ENCODE measurements around the gene CST7.
"Not testable (repeated sequence)": the region's sequence is repeated elsewhere in the genome, so short reads cannot be mapped to it uniquely, and the experiment has no call there.

The CST7 gene, protein sequence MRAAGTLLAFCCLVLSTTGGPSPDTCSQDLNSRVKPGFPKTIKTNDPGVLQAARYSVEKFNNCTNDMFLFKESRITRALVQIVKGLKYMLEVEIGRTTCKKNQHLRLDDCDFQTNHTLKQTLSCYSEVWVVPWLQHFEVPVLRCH

DNA sequence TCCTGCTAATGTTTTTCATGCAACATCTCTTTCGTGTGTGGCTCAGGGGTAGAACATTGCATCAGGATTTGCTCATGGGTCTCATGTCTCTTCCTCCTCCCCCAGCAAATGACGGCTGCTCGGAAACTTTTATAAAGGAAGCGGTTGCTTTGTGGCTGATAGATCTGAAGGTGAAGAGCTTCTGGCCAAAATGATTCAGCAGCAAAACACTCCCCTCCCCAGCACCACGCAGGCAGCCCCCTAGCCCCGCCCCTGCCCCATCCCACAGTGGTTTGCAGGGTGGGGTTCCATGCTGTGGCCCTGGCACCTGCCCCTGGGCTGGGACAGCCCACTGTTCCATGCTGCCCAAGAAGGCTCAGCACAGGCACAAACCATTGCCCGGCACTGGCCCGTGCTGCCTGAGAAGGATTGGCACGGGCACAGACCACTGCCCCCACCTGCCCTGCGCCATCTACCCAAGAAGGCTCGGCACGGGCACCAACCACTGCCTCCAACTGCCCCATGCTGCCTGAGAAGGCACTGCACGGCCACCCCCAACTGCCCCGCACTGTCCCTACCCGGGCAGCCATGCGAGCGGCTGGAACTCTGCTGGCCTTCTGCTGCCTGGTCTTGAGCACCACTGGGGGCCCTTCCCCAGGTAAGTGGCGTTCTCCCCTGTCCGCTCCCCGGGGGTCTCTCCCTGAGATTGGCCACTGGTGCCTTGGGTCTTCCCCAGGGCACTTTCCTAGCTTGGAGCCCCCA, at the start of gene CST7:
TSS of gene CST7 (plus strand) at position 331 of the 741 bp plus-strand sequence. CDS start at position 568, 237 bp downstream.
- DNase-seq = no peak

DNA sequence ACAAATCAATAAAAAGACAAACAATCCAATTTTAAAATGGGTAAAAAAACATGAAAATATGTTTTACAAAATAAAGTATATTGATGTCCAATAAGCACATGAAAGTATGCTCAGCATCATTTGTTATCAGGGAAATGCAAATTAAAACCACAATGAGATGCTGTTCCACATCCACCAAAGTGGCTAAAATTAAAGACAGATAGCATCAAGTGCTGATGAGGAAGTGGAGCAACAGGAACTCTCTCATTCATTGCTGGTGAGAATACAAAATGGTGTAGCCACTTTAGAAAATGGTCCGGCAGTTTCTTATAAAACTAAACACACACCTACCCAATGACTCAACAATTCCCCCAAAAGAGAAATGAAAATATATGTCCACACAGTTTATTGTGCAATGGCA, 42.3 kb upstream of the CST7 start:
- DNase-seq = no peak

DNA sequence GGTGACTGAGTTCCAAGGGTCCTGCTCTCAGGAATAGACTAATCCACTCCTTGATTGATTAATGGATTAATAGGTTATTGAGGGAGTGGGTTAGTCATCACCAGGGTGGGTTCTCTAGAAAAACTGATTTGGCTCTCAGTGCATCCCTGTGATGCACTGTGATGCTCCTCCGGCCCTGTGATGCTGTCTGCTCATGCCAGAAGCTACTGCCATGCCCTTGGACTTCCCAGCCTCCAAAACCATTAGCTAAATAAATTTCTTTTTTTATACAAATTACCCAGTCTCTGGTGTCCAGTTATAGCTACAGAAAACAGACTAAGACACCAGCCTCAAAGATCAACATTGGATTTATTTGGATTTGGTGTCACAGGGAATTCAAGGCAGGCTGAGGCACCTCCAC, 40.4 kb upstream of the CST7 start:
- no peak for DNase-seq

DNA sequence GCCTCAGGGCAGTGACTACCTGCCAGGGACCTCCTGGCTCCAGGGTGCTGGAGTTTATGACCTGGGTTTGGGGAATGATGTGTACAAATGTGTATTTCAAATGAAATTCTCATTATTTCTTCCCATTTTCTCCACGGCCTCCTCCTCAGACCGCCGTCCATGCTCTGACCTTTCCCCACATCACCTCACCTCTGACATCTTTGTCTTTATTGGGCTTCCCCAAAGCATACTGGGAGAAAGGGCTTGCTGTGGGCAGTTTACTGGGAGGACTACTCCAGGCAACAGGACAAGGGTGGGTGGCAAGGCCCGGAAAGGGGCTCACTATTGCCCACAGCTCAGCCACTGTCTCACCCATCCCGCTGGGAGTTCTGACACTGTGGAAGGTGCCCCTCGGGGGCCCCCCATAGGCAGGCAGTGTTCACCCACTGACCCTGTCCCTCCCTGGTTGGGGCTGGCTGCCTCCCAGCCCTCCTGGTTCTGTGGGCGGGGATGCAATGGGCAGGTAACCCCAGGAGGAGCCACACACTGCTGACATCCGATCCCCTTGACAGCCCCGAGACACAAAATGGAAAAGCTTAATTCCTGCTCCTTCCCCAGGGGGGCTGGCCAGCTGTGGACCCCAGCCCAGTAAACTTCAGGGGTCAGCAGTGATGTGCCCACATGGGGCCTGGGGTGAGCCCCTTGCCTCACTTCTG, 39.8 kb upstream of the CST7 start:
- DNase-seq = no peak

DNA sequence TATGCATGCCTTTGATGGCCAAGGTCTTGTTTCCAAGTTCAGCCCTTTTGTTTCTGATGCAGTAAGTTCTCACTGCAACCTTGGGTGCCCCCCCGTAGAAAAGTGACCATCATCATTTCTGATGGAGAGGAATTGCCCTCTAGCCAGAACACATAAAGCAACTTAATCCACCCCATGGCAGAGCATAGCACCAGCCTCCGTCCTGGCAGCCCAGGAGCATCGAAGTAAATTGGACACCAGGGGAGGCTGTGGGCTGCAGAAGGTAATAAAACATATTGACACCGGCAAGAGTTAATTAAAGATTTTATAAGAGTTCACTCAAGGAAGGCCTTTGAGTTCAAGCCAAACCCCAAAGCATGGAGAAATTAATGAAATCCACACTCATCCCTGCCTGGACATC, 39.2 kb upstream of the CST7 start:
- no peak for DNase-seq

DNA sequence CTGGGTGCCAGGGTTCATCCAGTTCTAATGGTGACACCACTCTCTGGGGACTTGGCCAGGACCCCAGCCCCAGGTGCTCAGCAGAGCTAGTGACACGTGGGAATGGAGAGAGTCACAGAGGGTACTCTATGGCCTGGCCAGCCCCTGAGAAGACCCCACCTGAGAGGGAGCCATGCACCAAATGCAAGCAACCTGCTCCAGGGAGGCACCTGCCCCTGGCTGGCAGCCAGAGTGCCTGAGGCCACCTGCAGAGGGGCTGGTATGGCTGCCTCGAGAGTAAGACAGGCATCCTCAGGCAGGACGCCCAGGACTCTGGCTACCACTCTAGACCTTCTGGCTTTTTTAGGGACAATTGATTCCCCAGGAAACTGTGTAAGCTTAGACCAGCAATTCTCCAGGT, 38.6 kb upstream of the CST7 start:
- DNase-seq = no peak

DNA sequence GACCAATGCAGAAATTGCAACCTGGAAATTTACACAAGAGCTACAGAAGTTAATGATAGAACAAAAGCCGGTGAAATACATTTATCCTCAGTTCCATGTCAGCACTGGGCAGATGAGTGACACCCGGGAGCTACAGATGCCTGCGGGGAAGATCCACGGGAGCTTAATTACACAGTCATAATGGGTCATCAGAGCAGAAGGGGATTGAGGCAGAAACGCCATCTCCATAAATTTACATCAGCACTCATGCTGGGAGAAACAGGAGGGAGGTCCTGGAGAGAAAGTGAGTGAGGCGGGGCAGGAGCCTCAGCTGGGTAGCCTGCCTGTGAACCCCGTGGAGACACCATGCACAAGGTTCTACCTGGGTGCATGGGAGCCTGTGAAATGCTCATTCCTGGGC, 37.6 kb upstream of the CST7 start:
- no peak for DNase-seq

DNA sequence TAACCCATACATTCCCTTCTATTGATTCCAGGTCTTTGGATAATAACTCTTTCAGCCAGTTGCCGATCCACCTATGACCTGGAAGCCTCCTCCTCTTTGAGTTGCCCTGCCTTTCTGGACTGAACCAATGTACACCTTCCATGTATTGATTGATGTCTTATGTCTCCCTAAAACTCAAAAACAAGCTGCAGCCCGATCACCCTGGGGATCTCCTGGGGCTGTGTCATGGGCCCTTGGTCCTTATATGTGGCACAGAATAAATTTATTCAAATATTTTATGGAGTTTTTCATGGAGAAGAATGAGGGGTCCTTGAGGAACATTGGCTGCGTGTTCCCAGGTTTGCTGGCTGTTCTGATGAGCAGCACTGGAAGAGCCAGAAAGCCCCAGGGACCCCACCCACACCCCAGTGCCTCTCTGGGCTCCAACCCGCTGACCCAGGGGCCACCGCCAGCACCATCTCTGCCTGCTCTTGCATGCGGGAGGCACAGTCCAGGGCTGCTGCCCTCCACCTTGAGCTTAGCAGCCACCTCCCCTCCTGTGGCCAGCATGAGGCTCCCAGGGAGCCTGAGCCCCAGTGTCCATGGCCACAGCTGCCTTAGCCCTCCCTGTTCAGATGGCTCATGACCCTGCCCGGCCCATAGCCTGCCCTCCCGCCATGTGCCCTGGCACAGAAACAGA, 36.5 kb upstream of the CST7 start:
- DNase-seq = no peak

DNA sequence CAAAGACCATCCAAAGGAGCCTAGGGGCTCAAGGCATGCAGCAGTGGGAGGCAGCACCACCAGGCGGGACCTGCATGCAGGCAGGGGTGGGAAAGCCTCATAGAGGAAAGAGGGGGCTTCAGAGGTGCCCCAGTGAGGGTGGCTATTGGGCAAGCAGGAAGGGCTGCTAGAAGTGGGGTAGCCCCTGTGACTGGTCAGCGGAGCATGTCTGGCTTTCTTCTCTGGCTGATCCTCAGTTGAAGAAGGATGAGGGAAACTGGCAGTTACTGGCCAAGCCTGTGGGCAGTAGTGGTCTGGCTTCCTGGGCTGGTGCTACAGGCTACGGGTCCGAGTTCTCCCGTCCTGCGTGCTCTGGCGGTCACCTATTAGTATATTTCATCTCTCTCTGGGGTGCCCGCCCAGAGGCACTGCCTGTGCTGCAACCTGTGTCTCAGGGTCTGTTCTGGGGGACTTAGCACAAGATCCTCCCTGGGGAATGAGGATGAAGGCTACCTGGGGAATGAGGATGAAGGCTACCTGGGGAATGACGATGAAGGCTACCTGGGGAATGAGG, 35.9 kb upstream of the CST7 start:
- DNase-seq = no peak

DNA sequence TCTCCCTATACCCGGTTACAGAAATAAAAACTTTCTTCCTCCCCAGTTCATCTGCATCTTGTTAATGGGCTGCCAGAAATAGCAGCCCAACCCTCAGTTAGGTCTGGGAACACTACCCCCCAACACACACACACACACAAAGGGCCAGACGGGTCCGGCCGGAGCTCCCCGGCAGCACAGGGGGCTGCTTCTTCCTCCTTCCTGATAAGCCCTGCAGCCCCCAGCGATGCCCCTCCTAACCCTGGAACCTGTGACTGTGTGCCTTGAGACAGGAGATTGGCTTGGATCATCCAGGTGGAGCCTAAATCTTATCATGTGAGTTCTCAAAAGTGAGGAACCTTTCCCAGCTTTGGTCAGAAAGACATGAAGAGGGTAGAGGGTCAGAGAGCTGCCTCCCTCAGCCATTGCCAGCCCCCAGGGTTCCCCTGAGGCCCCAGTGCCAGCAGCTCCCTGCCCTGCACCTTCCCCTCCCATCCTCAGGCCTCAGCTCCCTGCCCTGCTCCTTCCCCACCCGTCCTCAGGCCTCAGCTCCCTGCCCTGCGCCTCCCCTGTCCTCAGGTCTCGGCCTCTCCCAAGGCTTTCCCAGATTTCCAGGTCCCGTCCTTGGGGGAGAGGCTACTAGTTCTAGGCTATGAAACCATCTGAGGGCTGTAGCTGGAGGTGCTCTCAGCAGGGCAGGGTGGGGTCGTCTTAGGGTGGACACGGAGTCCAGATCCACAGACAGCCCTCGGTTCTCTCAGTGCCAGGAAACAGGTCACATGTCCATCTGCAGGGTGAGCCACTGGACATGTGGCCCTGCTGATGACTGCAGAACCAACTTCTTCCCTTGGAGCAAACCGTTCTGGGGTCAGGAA, 34.5 kb upstream of the CST7 start:
- DNase-seq = no peak

DNA sequence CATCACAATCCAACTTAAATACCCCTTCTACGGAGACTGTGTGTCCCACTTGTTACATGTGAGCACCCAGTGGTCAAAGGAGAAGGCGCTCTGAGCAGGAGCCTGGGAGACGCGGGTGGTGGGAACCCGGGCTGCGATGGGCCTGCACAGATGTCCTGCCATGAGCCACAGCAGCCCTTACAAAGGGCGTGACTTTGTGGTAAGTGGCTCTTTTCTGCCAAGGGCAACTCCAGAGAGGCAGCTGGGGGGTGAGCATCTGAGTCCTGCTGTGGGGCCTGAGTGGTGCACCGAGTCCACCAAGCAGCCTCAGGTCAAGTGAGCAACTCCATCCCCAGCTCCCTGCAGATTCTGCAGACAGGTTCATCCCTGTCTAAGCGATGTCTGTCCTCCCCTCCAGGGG, 33.6 kb upstream of the CST7 start:
- no peak for DNase-seq

DNA sequence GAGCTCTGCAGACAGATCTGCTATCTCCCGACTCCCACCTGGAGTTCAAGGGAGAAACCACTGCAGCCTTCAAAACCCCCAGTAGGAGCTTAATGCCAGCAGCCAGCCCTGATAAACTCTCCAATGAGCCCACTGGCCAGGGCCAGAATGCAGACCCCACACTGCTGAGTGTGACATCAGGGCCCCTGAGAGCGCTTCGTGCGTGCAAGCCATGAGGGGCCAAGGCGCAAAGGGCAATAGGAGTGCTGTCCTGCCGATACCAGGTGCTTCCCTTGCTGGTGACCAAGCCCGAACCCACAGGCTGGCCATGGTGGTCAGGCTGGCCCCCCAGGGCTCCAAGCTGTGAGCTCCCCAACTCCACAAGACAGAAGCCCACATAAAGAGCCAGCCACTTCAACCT, 33.2 kb upstream of the CST7 start:
- DNase-seq = no peak

DNA sequence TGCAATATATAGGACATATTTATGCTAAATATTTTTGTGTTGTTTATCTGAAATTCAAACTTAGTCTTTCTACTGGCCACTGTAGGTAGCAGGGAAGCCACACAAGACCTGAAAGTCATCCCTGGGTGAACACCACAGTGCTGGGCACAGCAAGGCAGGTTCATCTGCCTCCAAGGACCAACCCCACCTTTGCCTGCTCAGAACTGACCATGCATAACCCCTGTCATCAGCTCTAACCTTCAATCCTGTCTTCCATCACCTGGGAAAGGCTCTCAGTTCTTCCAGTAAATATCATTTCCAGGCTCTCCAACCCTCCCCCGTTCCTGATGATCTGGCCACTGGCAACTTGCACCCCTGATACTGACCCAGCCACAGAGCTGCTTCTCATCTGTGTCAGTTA, 32.7 kb upstream of the CST7 start:
- DNase-seq = no peak

DNA sequence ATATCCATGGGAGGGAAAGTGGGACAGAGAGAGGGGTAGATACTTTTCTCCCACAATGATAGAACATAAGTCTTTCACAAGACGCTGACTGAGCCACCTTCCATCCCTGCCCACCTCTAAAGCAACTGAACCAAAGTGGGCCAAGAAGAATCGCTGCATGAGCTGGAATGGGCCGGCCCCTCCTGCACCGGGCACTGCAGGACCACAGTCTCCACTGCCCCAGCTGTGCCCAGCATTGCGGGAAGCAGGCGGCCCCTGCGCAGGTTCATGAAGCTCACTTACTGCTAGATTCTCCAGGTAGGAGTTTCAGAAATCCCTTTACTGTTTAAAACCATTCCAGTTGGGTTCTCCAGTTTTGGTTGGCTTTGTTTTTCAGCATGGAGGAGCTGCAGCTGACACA, 32.0 kb upstream of the CST7 start:
- no peak for DNase-seq

DNA sequence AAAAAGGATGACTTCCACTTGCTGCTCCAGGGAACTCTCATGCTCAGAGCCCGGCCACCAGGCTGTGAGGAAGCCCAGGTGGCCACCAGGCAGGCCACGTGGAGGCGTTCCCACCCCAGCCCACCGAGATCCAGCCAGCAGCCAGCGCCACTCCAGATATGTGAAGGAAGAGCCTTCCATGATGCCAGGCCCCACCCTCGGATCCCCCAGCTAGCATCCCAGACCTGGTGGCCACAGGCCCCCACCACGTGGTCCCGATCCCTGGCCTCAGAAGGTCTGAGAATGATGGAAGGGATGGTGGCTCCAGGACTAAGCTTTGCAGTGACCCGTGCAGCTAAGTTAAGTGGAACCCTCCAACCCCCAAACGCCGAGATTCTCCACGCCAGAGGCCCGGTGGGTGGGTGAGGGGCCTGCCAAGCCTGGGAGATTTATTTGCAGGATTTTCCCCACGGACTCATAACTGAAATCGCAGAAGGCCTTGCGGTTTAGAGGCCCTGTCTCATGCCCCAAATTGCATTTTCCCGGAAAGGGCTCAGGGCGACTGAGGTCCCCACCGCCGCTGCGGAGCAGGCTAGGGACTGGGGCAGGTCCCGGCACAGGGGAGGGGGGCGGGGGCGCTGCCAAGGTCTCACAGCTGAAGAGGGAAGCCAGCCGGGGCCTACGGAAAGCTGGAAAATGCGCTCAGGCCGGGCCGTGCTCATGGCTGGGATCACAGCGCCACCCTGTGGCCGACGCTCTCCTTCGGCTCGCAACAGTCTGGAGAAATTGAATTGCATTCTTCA, 31.1 kb upstream of the CST7 start:
- peak; percentile 59 to 74 for DNase-seq

DNA sequence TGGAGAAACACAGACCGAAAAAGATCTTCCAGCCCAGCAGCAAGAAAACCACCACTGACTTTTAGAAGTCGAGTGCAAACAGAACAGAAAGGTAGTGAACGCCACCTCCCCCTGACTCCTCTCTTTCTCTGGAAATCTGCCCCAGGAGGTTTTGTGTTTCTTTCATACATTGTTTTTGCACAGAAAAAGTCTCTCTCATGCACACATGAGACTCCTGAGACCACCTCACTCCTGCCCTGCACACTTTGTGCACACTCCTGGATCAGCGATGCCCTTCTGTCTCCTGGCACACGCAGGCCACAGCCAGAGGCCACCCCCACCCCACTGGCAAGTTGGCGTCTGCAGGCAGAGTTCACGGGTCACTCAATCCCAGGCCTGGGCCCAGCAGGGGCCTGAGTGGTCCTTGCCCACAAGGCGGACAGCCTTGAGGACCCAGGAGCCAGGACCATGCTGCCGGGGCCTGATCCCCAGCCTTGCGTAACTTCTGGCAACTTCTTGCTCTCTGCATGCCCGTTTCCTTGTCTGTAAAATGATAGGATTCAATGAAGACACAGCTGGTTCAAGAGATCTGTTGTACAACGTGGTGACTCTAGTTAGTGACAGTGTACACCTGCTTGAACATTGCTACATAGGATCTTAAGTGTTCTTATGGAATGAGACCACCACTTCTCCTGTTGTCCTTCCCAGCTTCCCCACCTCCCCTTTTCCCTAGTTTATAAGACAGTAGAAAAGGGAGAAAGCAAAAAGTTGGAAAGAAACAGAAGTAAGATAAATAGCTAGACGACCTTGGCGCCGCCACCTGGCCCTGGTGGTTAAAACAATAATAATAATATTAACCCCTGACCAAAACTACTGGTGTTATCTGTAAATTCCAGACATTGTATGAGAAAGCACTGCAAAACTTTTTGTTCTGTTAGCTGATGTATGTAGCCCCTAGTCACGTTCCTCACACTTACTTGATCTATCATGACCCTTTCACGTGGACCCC, 30.2 kb upstream of the CST7 start:
- DNase-seq = no peak

DNA sequence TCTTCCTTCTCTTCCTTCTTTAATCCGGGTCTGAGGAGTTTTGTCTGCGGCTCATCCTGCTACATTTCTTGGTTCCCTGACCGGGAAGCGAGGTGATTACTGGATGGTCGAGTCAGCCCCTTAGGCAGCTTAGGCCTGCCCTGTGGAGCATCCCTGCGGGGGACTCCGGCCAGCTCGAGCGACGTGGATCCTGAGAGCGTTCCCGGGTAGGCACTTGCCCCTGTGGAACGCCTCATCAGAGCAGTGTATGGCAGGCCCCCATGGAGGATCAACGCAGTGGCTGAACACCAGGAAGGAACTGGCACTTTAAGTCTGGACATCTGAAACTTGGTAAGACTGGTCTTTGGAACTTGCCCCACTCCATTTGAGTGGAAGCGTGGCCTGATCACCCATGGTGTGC, 29.4 kb upstream of the CST7 start:
- not testable (repeated sequence) for DNase-seq

DNA sequence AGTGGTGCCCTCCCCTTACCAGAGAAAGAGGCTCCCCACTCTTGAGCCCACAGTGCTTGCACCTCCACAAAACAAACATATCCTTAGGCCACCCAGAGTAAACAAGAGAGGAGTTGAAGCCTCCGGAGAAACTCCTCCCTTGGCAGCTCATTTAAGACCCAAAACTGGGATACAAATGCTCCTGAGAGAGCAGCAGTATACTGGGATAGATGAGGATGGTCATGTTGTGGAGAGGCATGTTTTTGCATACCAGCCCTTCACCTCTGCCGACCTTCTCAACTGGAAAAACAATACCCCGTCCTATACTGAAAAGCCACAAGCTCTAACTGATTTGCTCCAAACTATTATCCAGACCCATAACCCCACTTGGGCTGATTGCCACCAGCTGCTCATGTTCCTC, 28.4 kb upstream of the CST7 start:
- not testable (repeated sequence) for DNase-seq

DNA sequence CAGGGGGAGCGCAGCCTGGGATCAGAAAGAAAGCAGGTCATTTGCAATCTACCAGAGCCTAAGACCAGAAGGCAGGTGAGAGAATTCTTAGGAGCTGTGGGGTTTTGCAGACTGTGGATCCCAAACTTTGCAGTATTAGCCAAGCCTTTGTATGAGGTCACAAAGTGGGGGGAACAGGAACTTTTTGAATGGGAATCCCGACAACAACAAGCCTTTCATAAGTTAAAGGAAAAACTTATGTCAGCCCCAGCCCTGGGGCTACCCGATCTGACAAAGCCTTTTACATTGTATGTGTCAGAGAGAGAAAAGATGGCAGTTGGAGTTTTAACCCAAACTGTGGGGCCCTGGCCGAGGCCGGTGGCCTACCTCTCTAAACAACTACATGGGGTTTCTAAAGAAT, 19.8 kb upstream of the CST7 start:
- DNase-seq = not testable (repeated sequence)
